ENCODE data around the gene GALNT9.

GRCh38 chr12:132182206-132182710 is 147.1 kb downstream of the GALNT9 start:
- no peak for TF ChIP-seq ZNF384 (IDR thresholded peaks at IDR 0.05)
- TF ChIP-seq SUZ12 (IDR thresholded peaks at IDR 0.05), result no peak

Data from HEK293T (cell line).